GM15510 (cell line): ENCODE data around the gene FASN.

Source experiments
- POLR2A ChIP-seq: IDR thresholded peaks from 3 replicates; pipeline ENCODE4 v1.6.1; 2011; ENCODE audit warnings: borderline replicate concordance; ENCODE audit not compliant: insufficient read length; ENCODE audit errors: extremely low read depth

FASN gene

DNA sequence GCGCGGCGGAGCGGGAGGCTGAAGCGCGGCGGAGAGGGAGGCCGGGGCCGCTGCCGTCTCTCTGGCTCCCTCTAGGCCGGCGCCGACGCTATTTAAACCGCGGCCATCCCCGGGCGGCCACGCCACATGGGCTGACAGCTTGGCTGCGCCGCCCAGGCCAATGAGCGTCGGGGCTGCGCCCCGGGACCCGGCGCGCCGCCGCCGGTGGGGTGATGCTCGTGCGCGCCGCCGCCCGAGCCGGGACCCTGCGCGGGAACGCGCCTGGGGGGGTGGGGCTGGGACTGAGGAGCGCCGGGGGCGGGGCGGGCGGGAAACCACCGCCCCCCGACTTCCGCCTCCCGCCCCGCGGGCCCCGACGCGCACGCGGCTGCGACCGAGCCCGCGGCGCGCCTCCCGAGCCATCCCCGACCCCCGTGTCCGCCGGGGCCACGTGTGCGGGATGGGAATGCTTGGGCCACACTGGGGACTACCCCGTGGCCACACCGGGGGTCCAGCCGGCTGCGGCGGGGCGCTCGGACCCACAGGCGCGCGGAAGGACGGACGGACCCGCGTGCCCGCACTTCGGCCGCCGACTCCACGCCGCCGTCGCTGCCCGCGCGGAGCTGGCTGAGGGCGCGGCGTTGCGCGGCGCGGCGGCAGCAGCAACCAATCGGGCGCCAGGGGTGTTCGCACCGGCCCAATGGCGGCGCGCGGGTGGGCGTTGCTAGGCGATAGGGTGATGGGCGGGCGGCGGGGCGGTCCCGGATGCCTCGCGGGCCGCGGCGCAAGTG lies at the start of gene FASN:
TSS of gene FASN (minus strand) at position 68 of the 770 bp plus-strand sequence. CDS start 1,791 bp downstream, outside the sequence.
- TF ChIP-seq POLR2A = peak; percentile 99

DNA sequence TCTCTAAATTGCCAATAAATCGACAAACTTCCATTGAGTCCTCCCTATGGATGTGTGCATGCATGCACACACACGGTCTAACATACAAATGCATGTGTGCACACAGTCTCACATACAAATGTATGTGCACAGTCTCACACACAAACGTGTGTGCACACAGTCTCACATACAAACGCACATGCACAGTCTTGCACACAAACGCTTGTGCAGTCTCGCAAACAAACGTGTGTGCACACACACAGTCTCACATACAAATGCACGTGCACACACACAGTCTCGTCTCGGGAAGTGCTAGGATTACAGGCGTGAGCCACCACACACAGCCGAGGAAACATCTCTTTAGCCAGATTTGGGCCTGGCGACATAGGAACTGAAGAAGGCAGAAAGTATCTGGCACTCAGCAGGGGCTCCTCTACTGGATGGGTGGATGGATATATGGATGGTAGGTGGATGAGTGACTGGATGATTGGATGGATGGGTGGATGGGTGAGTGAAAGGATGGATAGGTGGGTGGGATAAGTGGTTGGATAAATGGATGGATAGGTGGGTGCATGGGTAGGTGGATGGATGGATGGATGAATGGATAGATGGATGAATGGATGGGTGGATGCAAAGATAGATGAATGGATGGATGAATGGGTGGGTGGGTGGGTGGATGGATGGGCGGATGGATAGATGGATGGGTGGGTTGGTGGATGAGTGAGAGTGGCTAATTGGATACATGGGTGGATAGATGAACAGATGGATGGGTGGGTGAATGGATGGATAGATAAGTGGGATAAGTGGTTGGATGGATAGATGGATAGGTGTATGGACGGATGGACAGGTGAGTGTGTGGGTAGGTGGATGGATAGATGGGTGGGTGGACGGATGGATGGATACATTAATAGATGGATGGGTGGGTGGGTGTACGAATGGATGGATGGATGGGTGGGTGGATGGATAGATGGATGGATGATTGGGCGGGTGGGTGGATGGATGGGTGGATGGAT lies 48.9 kb upstream of the FASN start:
- no peak for TF ChIP-seq POLR2A

- no peak for TF ChIP-seq POLR2A
Observed at GRCh38 chr17:82145550-82146155, 47.6 kb upstream of the FASN start.

DNA sequence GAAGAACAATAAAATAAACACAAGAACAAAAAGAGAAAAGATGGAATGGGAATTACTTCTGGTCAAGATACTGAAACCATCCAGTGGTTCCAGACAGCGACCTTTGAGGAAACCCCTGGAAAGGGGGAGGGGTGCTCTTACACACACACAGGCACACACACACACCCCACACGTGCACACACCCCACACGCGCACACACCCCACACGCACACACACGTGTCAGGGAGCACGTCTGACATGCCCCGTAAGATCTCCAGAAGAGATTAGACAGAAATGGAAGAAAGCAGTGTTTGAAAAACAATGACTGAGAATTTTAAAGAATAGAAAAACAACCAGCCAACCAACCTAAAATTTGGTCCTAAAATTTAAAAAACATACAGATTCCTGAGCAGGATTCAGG lies 45.3 kb upstream of the FASN start:
- TF ChIP-seq POLR2A = no peak

DNA sequence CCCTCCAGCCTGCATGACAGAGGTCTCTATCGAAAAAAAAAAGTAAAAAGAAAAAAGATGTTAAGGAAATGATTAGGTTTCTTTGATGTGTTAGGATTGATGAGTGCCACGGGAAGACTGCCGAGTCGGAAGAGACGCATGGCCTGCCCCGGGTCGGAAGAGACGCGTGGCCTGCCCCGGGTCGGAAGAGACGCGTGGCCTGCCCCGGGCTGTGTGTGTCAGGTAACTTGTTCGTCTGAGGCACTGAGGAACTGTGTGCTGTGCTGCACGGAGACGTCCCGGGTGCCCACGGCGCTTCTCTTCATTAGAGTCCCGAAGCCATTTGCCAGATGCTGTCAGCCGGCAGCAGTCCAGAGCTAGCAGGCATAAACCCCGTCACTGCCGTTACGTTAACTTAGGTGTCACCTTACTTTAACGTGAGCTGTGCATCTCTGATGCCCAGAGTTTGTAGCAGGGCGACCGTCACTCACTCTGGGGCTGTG lies 40.5 kb upstream of the FASN start:
- TF ChIP-seq POLR2A = no peak

- TF ChIP-seq POLR2A = no peak
Observed at GRCh38 chr17:82134101-82134500, 36.1 kb upstream of the FASN start.

GRCh38 chr17:82129095-82129494 lies 31.1 kb upstream of the FASN start:
- TF ChIP-seq POLR2A = no peak

GRCh38 chr17:82128287-82128686 lies 30.3 kb upstream of the FASN start:
- no peak for TF ChIP-seq POLR2A

GRCh38 chr17:82127704-82128103 lies 29.7 kb upstream of the FASN start:
- no peak for TF ChIP-seq POLR2A

- TF ChIP-seq POLR2A = no peak
Observed at GRCh38 chr17:82127315-82127595, 29.2 kb upstream of the FASN start.

DNA sequence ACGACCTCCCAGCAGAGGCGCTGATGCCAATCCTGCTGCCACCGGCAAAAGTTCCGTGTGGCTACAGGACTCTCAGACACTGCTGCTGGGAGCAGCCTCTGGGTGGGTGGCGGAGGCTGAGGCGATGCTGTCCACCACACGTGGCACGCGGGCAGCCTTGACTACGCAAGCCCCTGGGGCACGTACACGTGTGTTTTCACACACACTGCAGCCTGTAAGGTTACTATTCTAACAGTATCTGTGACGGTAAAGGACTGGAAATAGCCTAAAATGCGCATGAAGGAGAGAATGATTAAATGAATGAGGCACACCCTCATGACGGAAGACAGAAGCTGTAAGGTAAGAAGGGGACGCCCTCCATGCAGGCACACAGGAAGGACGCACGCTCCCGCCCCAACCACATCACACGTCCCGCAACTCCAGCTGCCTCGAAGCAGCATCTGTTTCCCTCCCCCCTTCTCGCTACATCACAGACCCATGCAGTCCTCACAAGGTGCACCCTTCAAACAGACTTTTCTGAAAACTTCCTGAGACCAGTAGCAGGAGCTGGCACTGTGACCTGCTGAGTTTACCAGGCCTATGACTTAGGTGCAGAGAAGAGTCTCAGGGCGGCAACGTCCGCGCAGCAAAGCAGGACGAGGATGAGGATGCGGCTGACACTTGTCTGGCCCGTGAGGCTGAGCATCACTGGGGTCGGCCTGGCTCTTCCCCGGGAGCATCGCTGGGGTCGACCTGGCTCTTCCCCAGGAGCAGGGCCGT lies 28.7 kb upstream of the FASN start:
- TF ChIP-seq POLR2A = no peak

GRCh38 chr17:82124101-82124500 lies 26.1 kb upstream of the FASN start:
- no peak for TF ChIP-seq POLR2A

DNA sequence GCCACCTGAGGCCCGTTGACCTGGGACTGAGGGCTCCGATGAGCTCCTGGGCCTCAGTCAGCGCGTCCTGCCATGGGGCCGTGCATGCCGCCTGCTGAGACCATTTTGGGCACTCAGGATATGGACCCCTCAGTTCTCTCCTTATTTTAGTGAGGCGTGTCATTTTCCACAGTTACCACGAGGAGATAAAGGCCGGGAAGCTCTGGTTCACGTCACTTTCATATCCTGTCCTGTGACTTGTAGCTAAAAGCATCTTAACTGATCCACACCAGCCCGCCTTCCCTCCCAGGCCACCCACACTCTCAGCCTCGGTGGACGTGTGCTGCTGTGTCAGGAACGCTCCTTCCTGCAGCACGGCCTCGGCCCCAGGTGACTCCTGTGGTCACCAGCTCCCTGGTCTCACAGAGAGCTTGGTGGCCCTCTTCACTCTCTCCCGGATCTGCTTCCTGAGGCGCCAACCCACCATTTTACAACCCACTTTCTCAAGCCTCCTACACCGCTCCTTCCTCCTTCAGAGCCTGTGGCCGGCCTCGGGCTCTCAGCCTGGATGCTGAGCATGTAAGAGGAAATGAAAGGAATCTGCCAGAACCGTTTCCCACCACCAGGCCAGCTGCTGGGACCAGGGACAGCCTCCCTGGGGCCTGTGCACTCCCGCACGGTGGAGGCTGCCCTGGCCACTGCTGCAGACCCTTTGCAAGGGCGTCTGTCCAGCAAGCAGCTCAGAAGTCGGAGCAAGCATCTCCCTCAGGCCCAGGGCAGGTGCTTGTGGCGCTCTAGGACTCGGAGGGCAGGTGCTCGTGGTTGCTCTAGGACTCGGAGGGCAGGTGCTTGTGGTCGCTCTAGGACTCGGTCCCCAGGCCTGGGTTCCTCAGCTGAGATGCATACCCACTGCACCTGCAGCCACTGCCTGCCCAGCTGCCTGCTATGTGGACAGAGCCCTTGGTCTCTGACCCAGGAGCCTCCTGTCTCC lies 23.9 kb upstream of the FASN start:
- TF ChIP-seq POLR2A = no peak

GRCh38 chr17:82121246-82121645 lies 23.2 kb upstream of the FASN start:
- TF ChIP-seq POLR2A = no peak

- TF ChIP-seq POLR2A = no peak
Observed at GRCh38 chr17:82120148-82120547, 22.1 kb upstream of the FASN start.
